Heart left ventricle (tissue), 16 donors: ENCODE data around the gene PRR30. TPM values are rescaled to one million over a fixed set of nuclear protein-coding genes. Genes with fewer than 3 reads are reported as not detected.

Experiments
- ATAC-seq, 4 donors: fragments of 200-7000 bp; cut with Tn5 transposase; one replicate each; pipeline ENCODE4 v1.9.1; 2020 to 2022; ENCODE audit warnings: moderate library complexity in 4 of 4, mild to moderate bottlenecking in 3 of 4, moderate number of reproducible peaks in 1 of 4
- DNase-seq, 5 donors: peaks; one replicate each; pipeline ENCODE4 v3.0.0-alpha.2; 2020
- H3K27ac ChIP-seq, 12 donors: fragments of 200-600 bp; sonication (generic) in 4 of 12; one replicate each; pipeline versions ENCODE4 v1.5.0 to v1.8.0; 2016 to 2022; ENCODE audit warnings: mild to moderate bottlenecking in 2 of 12
- H3K27me3 ChIP-seq, 9 donors: fragments of 200-600 bp; sonication (generic) in 2 of 9; one replicate each; pipeline versions ENCODE4 v1.5.1 to v1.8.0; 2016 to 2022; ENCODE audit warnings: mild to moderate bottlenecking in 3 of 9
- H3K36me3 ChIP-seq, 9 donors: fragments of 200-600 bp; sonication (generic) in 2 of 9; one replicate each; pipeline versions ENCODE4 v1.5.0 to v1.8.0; 2018 to 2022; ENCODE audit warnings: mild to moderate bottlenecking in 2 of 9
- H3K4me1 ChIP-seq, 12 donors: fragments of 200-600 bp; sonication (generic) in 4 of 12; one replicate each; pipeline versions ENCODE4 v1.5.0 to v1.8.0; 2016 to 2022; ENCODE audit warnings: mild to moderate bottlenecking in 3 of 12
- H3K4me3 ChIP-seq, 12 donors: fragments of 200-600 bp; sonication (generic) in 4 of 12; one replicate each; pipeline versions ENCODE4 v1.5.0 to v1.8.0; 2017 to 2022; ENCODE audit warnings: mild to moderate bottlenecking in 9 of 12, moderate library complexity in 4 of 12
- H3K9me3 ChIP-seq, 12 donors: fragments of 200-600 bp; sonication (generic) in 4 of 12; one replicate each; pipeline versions ENCODE4 v1.5.0 to v1.8.0; 2016 to 2022; ENCODE audit warnings: mild to moderate bottlenecking in 1 of 12
- CTCF ChIP-seq, 12 donors: fragments of 200-600 bp; sonication (generic) in 4 of 12; IDR thresholded peaks; one replicate each; pipeline versions ENCODE4 v1.5.0 to v1.8.0; 2018 to 2022; ENCODE audit warnings: antibody characterized with exemption in 12 of 12, mild to moderate bottlenecking in 5 of 12
- POLR2A ChIP-seq, 2 donors: fragments of 450-650 bp; IDR thresholded peaks; one replicate each; pipeline ENCODE4 v1.6.1; 2017; ENCODE audit warnings: antibody characterized with exemption in 2 of 2, mild to moderate bottlenecking in 2 of 2, moderate library complexity in 2 of 2
- WGBS, 4 donors: extraction: QIAGEN DNeasy Blood & Tissue Kit in 2 of 4; methylation state at CpG; one replicate each; pipeline versions ENCODE4 v1.1.5 to v1.1.7; 2013 to 2018; 5-methylcytosine and 5-hydroxymethylcytosine counted together
- intact Hi-C, 10 donors: fragments of 100-400 bp; cut with DNase I; formaldehyde crosslinking; loops; one replicate each; pipeline versions ENCODE4 v1.11.1 to v1.14.2; 2022
- polyA plus RNA-seq, 2 donors: library from polyadenylated mRNA; stranded (reverse); fragments of 200-250 nt; gene quantifications; one replicate each; pipeline ENCODE4 v1.2.3, GENCODE V29; 2013
- total RNA-seq, 9 donors: library from RNA; depleted of rRNA in 2 of 9; stranded (reverse); fragments of >200 nt in 2 of 9; fragmentation: NEBNext Ultra II Directional in 3 of 9; extraction: Animal tissue kit (Norgen Biotek cat#: 25700) in 3 of 9; gene quantifications; one replicate each; pipeline versions ENCODE4 v1.1.0 to v1.2.4, GENCODE V29; 2016 to 2023
- donor health status: ischemic (EF 13 %, LVEDD 7.1; RV severe dilation, severe dysfunction).
- donor health status: healthy with polysubstance abuse.
- donor health status: DM: no; HTN: yes; CAD: no.
- donor health status: DM: no; HTN: no; CAD: no.
- donor health status: ischemic (EF 25% LVEDD 6.9; RV normal size, moderate dysfunction).
- donor health status: ischemic (EF 25% LVEDD 5.7; RV mildly dilated, moderate dysfunction).
- donor health status: healthy.
- donor health status: DM: yes; HTN: yes; CAD: no.
- donor health status: ischemic (EF 35%, LVEDD 5.7; RV mildly dilated, moderate dysfunction).
- donor health status: nonischemic (EF 11% LVEDD 7.7; RV severe dilation, severe dysfunction).
- donor health status: DM: yes; HTN: yes; CAD: no.
- donor health status: PGD.
- donor health status: ischemic (EF 29% LVEDD 5.4; RV normal size, mild dysfunction).
- donor health status: nonischemic (EF 23%, LVEDD 6.1; RV moderate dilation, normal function).

The PRR30 gene
- total and polyA plus RNA-seq, 11 donors, result not detected

DNA sequence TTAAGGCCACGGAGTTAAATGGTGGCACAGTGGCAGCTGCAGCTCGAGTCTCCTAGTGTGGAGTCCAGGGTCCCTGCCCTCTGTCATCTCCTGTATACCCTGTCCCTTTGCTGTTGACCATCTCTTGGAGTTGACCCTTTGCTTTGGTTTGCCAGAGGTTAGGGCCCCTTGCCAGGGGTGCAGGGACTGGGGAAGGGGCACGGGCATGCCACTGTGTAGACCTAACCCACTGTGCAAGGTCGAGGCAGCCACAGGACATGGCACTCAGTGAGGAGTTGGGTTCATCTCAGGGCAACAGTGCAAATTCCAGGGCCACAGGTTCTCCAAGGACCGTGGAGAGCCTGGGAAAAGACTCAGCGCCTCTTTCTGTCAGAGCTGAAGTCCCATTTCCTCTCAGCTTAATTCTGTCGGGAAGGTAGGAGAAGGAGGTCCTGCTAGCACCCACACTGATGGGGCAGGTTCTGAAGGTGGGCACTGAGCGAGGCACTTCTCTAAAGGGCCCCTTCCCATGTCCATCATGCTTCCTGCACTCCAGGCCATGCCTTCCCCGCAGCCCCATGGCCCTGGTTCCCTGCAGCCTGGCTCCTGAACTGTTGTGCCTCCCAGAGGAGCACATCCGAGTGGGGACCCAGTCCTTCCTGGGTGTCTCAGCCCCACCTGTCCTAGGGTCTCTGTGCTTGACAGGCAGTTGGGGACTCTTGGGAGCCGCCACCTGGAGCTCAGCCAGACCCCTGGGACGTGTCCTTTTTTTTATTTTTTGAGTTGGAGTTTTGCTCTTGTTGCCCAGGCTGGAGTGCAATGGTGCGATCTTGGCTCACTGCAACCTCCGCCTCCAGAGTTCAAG, 49.9 kb downstream of the PRR30 start:
- ATAC-seq, result no peak
- intact Hi-C loops, result loop anchor here in 7 of 10 donors (5.0 to 10.0 kb wide), 4 partner anchors 37 to 127 kb away; partner anchors contain the start of genes TMEM214 (in 5 of the 7) and AGBL5 (in 1 of the 7)
- WGBS, 4 donors, result 86 to 92% (median 90%) methylated on average over 11 to 14 of the region's 14 CpGs

DNA sequence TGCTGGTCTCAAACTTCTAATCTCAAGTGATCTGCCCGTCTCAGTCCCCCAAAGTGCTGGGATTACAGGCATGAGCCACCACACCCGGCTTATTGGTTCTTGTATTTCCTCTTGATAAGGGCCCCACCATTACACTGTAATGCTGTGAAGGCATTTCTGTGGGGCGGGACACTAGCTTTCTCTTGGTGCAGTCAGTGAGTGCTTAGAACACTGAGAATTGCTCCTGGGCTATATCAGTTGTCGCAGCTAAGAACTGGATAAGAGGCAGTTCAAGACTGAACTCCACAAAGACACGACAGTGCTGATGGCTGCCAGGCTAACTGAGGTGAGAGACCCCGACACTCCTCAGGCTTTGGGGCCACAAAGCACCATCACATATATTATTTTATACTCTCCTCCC, 50.6 kb downstream of the PRR30 start:
- TF ChIP-seq POLR2A (IDR thresholded peaks at IDR 0.05) (no peak), CTCF (IDR thresholded peaks at IDR 0.05) (no peak)
- intact Hi-C loops, result loop anchor here in 7 of 10 donors (5.0 to 10.0 kb wide), 4 partner anchors 36 to 126 kb away; partner anchors contain the start of genes TMEM214 (in 5 of the 7) and AGBL5 (in 1 of the 7)
- H3K27me3 ChIP-seq, result no peaks in the 10 kb centered on the region
- DNase-seq, result no peak
- no peak overlapping the region for H3K27ac ChIP-seq
- no peak overlapping the region for H3K4me3 ChIP-seq
- no peak for ATAC-seq
- WGBS, 4 donors, result 85 to 91% (median 87%) methylated on average over 5 to 6 of the region's 6 CpGs
- peaks cover 4 to 29% (median 16%) of the 10 kb centered on the region in 12 donors for H3K4me1 ChIP-seq
- no peaks in the 10 kb centered on the region for H3K36me3 ChIP-seq
- H3K9me3 ChIP-seq, result no peaks in the 10 kb centered on the region

More for the DNA sequence above, 49.9 kb downstream of the PRR30 start:
- H3K4me1 ChIP-seq, result peaks cover 4 to 25% (median 16%) of the 10 kb centered on the region in 12 donors
- TF ChIP-seq CTCF (IDR thresholded peaks at IDR 0.05) (no peak), POLR2A (IDR thresholded peaks at IDR 0.05) (no peak)
- no peaks in the 10 kb centered on the region for H3K27me3 ChIP-seq
- no peak overlapping the region for H3K4me3 ChIP-seq
- H3K36me3 ChIP-seq, result no peaks in the 10 kb centered on the region
- no peaks in the 10 kb centered on the region for H3K9me3 ChIP-seq
- DNase-seq, result peak in 2 of 5 donors; percentile 7 to 44
- no peak overlapping the region for H3K27ac ChIP-seq

DNA sequence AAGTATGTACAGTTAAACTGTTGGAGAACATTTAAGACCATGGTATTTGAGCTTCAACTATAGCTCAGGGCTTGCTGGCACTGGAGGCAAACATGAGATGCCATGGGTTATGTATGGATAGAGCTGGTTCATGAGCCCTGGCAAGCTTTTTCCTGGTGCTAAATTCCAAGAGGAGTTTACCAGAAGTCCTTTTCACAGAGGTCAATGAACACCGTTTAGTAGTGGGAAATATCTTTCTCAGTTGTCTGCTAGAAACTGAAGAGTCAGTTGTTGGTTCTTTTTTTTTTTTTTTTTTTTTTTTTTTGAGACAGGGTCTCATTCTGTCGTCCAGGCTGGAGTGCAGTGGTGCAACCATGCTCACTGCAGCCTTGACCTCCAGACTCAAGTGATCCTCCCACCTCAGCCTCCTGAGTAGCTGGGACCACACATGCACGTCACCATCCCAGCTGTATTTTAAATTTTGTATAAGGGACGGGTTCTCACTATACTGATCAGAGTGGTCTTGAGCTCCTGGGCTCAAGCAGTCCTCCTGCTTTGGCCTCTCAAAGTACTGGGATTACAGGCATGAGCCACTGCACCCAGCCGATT, 51.3 kb downstream of the PRR30 start:
- Histone ChIP-seq H3K9me3 (no peaks in the 10 kb centered on the region), H3K27me3 (no peaks in the 10 kb centered on the region), H3K4me1 (peaks cover 4 to 32% (median 16%) of the 10 kb centered on the region in 12 donors), H3K27ac (no peak overlapping the region), H3K4me3 (peak overlapping the region in 1 of 12 donors; percentile 77), H3K36me3 (no peaks in the 10 kb centered on the region)
- WGBS, 4 donors, result 83 to 91% (median 84%) methylated on average over 5 of the region's 5 CpGs
- no peak for DNase-seq
- intact Hi-C loops, result loop anchor here in 8 of 10 donors (2.0 to 10.0 kb wide), 6 partner anchors 36 to 127 kb away; partner anchors contain the start of genes TMEM214 (in 5 of the 8) and AGBL5 (in 3 of the 8)
- no peak for ATAC-seq
- no peak for TF ChIP-seq POLR2A (IDR thresholded peaks at IDR 0.05)
- TF ChIP-seq CTCF (IDR thresholded peaks at IDR 0.05), result no peak

Other genes starting within 250 kb of the PRR30 start
- 10 to 100 TPM; 27.4 to 55.2 (median 42.3) TPM for gene MAPRE3, start 168.8 kb downstream of the PRR30 start, total RNA-seq
- 10 to 100 TPM; 28.7 to 65.0 TPM for gene MAPRE3, start 168.8 kb downstream of the PRR30 start, polyA plus RNA-seq
- gene TMEM214, start 106.4 kb downstream of the PRR30 start, total RNA-seq, result 10 to 100 TPM; 18.3 to 58.0 (median 31.6) TPM
- gene TMEM214, start 106.4 kb downstream of the PRR30 start, polyA plus RNA-seq, result 10 to 100 TPM; 27.4 to 57.0 TPM
- 10 to 100 TPM in 4 of 9 donors, 1 to 10 TPM in 5; 4.9 to 12.5 (median 9.9) TPM for gene AGBL5, start 87.7 kb downstream of the PRR30 start, total RNA-seq
- 1 to 10 TPM; 4.5 to 7.9 TPM for gene AGBL5, start 87.7 kb downstream of the PRR30 start, polyA plus RNA-seq
- gene OST4, start 67.8 kb downstream of the PRR30 start, total RNA-seq, result 100 to 1,000 TPM; 215 to 466 (median 343) TPM
- 100 to 1,000 TPM; 335 to 517 TPM for gene OST4, start 67.8 kb downstream of the PRR30 start, polyA plus RNA-seq
- gene EMILIN1, start 60.8 kb downstream of the PRR30 start, total RNA-seq, result 10 to 100 TPM in 8 of 9 donors, 1 to 10 TPM in 1; 7.5 to 76.9 (median 16.3) TPM
- gene EMILIN1, start 60.8 kb downstream of the PRR30 start, polyA plus RNA-seq, result 10 to 100 TPM; 21.0 to 31.2 TPM
- gene KHK, start 52.6 kb downstream of the PRR30 start, total RNA-seq, result 1 to 10 TPM in 8 of 9 donors, under 1 TPM in 1; 0.89 to 3.9 (median 1.8) TPM
- gene KHK, start 52.6 kb downstream of the PRR30 start, polyA plus RNA-seq, result 1 to 10 TPM; 1.3 to 2.0 TPM
- gene CGREF1, start 20.3 kb downstream of the PRR30 start, total RNA-seq, result 1 to 10 TPM in 4 of 9 donors, under 1 TPM in 4, not detected in 1; 0.24 to 2.7 (median 1.0) TPM
- under 1 TPM; 0.67 to 0.99 TPM for gene CGREF1, start 20.3 kb downstream of the PRR30 start, polyA plus RNA-seq
- gene ABHD1, start 15.6 kb downstream of the PRR30 start, total RNA-seq, result 1 to 10 TPM in 8 of 9 donors, not detected in 1; 1.2 to 3.9 (median 2.0) TPM
- gene ABHD1, start 15.6 kb downstream of the PRR30 start, polyA plus RNA-seq, result 1 to 10 TPM in 1 of 2 donors, under 1 TPM in 1; 0.47 to 6.2 TPM
- 10 to 100 TPM; 41.1 to 74.5 (median 48.7) TPM for gene PREB, start 4.8 kb downstream of the PRR30 start, total RNA-seq
- 10 to 100 TPM; 54.3 to 99.4 TPM for gene PREB, start 4.8 kb downstream of the PRR30 start, polyA plus RNA-seq
- gene TCF23, start 9.6 kb upstream of the PRR30 start, total RNA-seq, result under 1 TPM in 3 of 9 donors, not detected in 6; 0.07 to 0.85 (median 0.68) TPM
- under 1 TPM; 0.04 TPM for gene TCF23, start 9.6 kb upstream of the PRR30 start, polyA plus RNA-seq
- gene ATRAID, start 72.6 kb upstream of the PRR30 start, total RNA-seq, result 100 to 1,000 TPM in 8 of 9 donors, 10 to 100 TPM in 1; 96.9 to 210 (median 144) TPM
- 100 to 1,000 TPM; 126 to 195 TPM for gene ATRAID, start 72.6 kb upstream of the PRR30 start, polyA plus RNA-seq
- gene SLC5A6, start 72.9 kb upstream of the PRR30 start, total RNA-seq, result 10 to 100 TPM in 5 of 9 donors, 1 to 10 TPM in 4; 6.3 to 16.7 (median 10.3) TPM
- gene SLC5A6, start 72.9 kb upstream of the PRR30 start, polyA plus RNA-seq, result 10 to 100 TPM in 1 of 2 donors, 1 to 10 TPM in 1; 6.7 to 37.7 TPM
- gene CAD, start 78.0 kb upstream of the PRR30 start, total RNA-seq, result 10 to 100 TPM in 2 of 9 donors, 1 to 10 TPM in 7; 5.0 to 14.2 (median 6.7) TPM
- 1 to 10 TPM; 3.2 to 9.3 TPM for gene CAD, start 78.0 kb upstream of the PRR30 start, polyA plus RNA-seq
- 10 to 100 TPM in 2 of 9 donors, 1 to 10 TPM in 7; 5.0 to 18.1 (median 9.0) TPM for gene SLC30A3, start 123.6 kb upstream of the PRR30 start, total RNA-seq
- 1 to 10 TPM; 5.6 to 9.2 TPM for gene SLC30A3, start 123.6 kb upstream of the PRR30 start, polyA plus RNA-seq
- gene DNAJC5G, start 136.0 kb upstream of the PRR30 start, total RNA-seq, result 1 to 10 TPM in 5 of 9 donors, under 1 TPM in 4; 0.36 to 3.3 (median 1.2) TPM
- gene DNAJC5G, start 136.0 kb upstream of the PRR30 start, polyA plus RNA-seq, result 1 to 10 TPM in 1 of 2 donors, under 1 TPM in 1; 0.11 to 1.8 TPM
- gene TRIM54, start 143.0 kb upstream of the PRR30 start, total RNA-seq, result 100 to 1,000 TPM; 175 to 329 (median 241) TPM
- gene TRIM54, start 143.0 kb upstream of the PRR30 start, polyA plus RNA-seq, result 100 to 1,000 TPM; 128 to 324 TPM
- gene UCN, start 169.0 kb upstream of the PRR30 start, total RNA-seq, result 1 to 10 TPM in 6 of 9 donors, under 1 TPM in 3; 0.60 to 2.5 (median 1.1) TPM
- gene UCN, start 169.0 kb upstream of the PRR30 start, polyA plus RNA-seq, result 1 to 10 TPM; 1.3 to 1.4 TPM
- gene MPV17, start 183.7 kb upstream of the PRR30 start, total RNA-seq, result 100 to 1,000 TPM in 1 of 9 donors, 10 to 100 TPM in 8; 48.8 to 103 (median 65.7) TPM
- gene MPV17, start 183.7 kb upstream of the PRR30 start, polyA plus RNA-seq, result 100 to 1,000 TPM in 1 of 2 donors, 10 to 100 TPM in 1; 69.3 to 134 TPM
- 10 to 100 TPM; 19.9 to 42.6 (median 28.3) TPM for gene GTF3C2, start 217.4 kb upstream of the PRR30 start, total RNA-seq
- 10 to 100 TPM; 17.8 to 21.9 TPM for gene GTF3C2, start 217.4 kb upstream of the PRR30 start, polyA plus RNA-seq
- gene EIF2B4, start 230.9 kb upstream of the PRR30 start, total RNA-seq, result 10 to 100 TPM; 28.5 to 59.3 (median 37.0) TPM
- gene EIF2B4, start 230.9 kb upstream of the PRR30 start, polyA plus RNA-seq, result 10 to 100 TPM; 40.2 to 69.0 TPM
- 10 to 100 TPM; 59.4 to 90.7 (median 77.2) TPM for gene SNX17, start 231.2 kb upstream of the PRR30 start, total RNA-seq
- 100 to 1,000 TPM in 1 of 2 donors, 10 to 100 TPM in 1; 39.2 to 106 TPM for gene SNX17, start 231.2 kb upstream of the PRR30 start, polyA plus RNA-seq
- 10 to 100 TPM in 1 of 9 donors, 1 to 10 TPM in 8; 2.8 to 10.4 (median 7.1) TPM for gene ZNF513, start 241.3 kb upstream of the PRR30 start, total RNA-seq
- 10 to 100 TPM in 1 of 2 donors, 1 to 10 TPM in 1; 8.7 to 11.8 TPM for gene ZNF513, start 241.3 kb upstream of the PRR30 start, polyA plus RNA-seq